GM11168 (cell line): ENCODE results near the gene OR4K13.

Experiments
- in situ Hi-C: fragments of 300-500 bp; cut with MboI; formaldehyde crosslinking; loops from one replicate; pipeline ENCODE4 v1.12.0; 2022; ENCODE audit warnings: low sequenced_read_pairs; ENCODE audit not compliant: unreplicated experiment

The OR4K13 gene, protein sequence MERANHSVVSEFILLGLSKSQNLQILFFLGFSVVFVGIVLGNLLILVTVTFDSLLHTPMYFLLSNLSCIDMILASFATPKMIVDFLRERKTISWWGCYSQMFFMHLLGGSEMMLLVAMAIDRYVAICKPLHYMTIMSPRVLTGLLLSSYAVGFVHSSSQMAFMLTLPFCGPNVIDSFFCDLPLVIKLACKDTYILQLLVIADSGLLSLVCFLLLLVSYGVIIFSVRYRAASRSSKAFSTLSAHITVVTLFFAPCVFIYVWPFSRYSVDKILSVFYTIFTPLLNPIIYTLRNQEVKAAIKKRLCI

DNA sequence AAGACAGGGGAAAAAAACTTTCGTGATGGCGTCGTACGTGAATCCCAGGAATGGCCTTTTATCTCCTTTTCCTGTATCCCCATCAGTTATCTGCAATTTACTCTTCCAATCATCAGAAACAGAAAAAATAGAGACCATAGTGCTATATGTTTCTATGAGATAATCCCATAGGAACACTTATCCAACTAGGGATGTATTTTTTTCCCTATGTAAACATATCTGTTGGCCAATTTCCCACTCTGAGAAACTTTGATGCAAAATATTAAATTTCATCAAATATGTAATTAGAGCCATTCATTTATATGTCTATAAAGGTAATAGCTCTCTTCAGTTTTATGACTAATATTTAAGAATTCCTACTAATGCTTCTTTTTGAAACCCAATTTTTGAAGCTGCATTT is at the start of gene OR4K13:
Gene OR4K13, minus strand, starts transcription at position 101 of the 400 bp plus-strand sequence. CDS start 1,280 bp downstream, outside the sequence.
- in situ Hi-C loops = no loop called here

DNA sequence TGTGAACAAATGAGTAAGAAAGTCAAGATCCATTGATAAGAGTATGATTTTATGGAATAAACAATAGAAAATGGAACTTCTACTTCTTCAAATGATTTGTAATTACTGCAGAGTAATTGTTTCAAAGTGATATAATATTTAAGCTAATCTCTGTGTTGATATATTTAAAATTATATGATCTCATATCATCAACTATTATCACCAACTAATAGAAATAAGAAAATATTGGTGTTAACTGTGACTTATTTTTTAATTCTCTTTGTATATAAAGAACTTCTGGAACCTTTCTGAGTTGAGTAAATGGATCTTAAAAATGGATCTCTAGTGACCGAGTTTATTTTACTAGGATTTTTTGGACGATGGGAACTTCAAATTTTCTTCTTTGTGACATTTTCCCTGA is 23.9 kb upstream of the OR4K13 start, which contains the start of gene OR4L1:
Gene OR4L1, plus strand, starts transcription at position 301 of the 400 bp plus-strand sequence. Its CDS starts 0 bp downstream, at position 301.
- in situ Hi-C loops = no loop called here

DNA sequence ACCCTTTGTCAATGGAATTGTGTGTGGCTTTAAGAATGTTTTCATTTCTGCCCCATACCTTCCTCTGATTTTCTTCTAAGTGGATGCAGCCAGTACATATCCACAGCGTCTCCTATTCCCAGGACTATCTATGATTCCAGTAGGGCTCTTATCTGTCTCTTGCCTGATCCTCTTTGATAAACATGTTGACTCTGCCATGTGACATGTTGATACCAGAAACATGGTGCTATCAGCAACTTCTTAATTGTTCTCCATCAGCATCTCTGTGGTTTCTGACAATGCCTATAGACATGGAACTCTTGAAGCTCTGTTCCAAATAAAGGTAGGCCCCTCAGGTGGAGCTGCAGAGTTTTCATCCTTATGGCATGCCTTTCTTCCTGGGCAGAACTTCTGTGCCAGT is 12.4 kb upstream of the OR4K13 start:
- in situ Hi-C loops = no loop called here

DNA sequence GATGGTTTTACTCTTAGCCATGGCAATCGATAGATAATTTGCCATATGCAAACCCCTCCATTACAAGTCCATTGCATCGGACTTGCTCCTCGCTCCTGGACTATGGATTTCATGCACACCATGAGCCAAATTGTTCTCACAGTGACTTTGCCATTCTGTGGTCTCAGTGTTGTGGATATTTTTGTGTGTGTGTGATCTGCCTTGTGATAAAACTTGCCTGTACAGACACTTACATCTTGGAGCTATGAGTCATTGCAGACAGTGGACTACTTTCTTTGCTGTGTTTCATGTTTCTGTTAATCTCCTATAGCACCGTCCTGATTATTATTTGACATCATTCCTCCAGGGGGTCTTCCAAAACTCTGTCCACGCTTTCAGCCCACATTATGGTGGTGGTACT is 8.4 kb upstream of the OR4K13 start:
- in situ Hi-C loops = no loop called here

DNA sequence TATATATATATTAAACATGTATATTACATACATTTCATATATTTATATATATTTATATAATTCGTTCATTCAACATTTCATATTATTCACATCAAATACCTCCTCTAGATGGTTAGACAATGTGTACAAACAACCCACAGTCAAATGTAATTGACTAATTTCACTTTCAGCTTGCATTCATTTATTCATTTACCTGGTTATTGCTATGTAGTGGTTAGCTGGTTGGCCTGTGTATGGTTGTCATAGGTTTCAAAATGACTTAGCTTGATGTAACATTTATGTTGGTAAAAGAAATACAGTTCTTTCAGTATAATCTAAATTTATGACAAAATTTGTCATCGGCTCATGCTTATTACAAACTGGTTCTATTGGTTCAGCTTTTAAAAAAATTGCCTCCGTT is 389 bp downstream of the OR4K13 start:
- in situ Hi-C loops = no loop called here

DNA sequence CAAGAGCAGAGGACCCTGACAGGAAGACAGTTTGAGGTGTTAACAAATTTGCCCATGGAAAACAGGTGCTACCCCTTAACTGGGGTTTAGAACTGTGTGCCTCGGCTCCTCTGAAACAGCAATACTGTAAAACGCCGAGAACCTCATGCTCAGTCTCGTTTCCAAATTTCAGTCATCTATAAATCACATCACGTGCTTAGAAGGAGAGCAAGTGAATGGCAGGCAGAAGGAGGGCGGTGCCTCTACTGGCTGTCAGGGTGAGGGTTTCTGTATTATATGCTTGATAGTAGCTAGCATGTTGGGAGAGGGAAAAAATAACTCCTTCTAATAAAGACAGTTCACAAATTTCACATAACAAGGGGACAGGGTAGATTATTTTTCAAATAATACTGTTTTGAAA is 4.8 kb downstream of the OR4K13 start:
- in situ Hi-C loops = no loop called here

DNA sequence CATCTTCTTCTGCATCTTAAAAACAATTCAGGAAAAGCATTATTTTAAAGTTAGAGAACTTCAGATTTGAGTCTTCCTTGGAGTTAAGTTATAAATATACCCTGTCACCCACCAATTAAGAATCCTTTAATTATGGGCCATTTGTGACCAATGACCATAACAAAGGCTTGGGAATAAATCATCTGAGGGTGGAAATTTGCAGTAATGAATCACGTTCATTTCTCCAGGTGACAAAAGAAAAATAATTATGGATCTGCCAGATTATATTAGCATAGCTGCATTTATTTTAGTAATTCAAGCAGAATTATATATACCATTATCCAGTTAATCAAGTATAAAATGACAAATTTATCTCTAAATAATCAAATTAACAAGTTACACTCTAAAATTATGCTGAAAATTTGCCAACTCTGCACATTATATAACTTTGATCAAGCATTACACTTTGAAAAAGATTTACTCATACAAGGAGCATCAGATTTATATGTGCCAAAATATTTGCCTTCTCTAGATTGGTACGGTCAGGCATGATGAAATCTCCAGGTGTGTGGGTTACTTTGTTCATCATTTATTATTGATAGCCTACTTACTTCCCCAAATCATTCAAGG is 16.5 kb downstream of the OR4K13 start, which contains the start of gene OR4K14:
Gene OR4K14, minus strand, starts transcription at position 51 of the 609 bp plus-strand sequence. CDS start 4,114 bp downstream, outside the sequence.
- in situ Hi-C loops = no loop called here

DNA sequence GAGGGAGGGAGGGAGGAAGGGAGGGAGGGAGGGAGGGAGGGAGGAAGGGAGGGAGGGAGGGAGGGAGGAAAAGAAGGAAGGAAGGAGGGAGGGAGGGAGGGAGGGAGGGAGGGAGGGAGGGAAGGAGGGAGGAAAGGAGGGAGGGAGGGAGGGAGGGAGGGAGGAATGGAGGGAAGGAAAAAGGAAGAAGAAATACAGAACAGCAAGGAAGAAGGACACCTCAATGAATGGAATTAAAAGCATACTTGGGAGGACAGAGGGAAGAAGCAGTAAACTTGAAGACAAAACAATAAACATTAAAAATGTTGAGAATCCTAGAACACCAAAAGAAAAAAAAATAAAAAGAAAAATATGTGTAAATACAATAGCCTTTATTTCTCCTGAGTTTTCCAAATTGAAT is 27.7 kb downstream of the OR4K13 start:
- in situ Hi-C loops = no loop called here

DNA sequence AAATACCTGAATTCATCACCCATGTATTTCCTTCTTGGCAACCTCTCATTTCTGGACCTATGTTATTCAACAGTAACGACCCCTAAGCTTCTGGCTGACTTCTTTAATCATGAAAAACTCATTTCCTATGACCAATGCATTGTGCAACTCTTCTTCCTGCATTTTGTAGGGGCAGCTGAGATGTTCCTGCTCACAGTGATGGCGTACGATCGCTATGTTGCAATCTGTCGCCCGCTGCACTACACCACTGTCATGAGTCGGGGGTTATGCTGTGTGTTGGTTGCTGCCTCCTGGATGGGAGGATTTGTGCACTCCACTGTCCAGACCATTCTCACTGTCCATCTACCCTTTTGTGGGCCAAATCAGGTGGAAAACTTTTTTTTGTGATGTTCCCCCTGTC is 33.5 kb downstream of the OR4K13 start:
- in situ Hi-C loops = no loop called here

DNA sequence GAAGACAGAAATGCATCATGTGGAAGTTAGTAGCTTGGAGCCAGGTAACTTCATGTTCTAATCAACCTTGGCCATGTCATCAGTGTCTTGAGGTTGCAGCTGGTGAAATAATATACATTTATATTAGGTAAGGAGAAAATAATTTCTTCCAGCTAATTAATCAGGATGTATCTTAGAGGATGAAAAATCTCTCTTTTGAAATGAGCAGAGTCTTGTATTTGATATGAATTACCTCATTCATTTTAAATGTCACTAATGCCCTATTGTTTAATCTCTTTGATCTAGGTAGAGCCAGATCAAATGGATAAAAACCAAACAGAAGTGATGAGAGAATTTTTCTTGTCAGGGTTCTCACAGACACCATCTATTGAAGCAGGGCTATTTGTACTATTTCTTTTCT is 34.0 kb downstream of the OR4K13 start, which contains the start of gene OR4Q2:
Gene OR4Q2, plus strand, starts transcription at position 301 of the 400 bp plus-strand sequence.
- in situ Hi-C loops = no loop called here

DNA sequence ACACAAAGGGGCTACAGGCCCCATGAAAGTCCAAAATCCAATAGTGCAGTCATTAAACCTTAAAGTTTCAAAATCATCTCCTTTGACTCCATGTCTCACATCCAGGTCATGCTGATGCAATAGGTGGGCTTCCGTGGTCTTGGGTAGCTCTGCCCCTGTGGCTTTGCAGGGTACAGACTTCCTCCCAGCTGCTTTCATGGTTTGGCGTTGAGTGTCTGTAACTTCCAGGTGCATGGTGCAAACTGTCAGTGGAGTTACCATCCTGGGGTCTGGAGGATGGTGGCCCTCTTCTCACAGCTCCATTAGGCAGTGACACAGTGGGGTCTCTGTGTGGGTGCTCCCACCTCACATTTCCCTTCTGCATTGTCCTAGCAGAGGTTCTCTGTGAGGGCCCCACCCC is 42.4 kb downstream of the OR4K13 start:
- in situ Hi-C loops = no loop called here
